ENCODE measurements around the gene CDK5RAP2. TPM values are rescaled to one million over a fixed set of nuclear protein-coding genes. Genes with fewer than 3 reads are reported as not detected.

The CDK5RAP2 gene
- polyA plus RNA-seq, 1 donor (not counting 4 experiments of a cell fraction or from before 2014, with no cell fraction given): 22.4 TPM

DNA sequence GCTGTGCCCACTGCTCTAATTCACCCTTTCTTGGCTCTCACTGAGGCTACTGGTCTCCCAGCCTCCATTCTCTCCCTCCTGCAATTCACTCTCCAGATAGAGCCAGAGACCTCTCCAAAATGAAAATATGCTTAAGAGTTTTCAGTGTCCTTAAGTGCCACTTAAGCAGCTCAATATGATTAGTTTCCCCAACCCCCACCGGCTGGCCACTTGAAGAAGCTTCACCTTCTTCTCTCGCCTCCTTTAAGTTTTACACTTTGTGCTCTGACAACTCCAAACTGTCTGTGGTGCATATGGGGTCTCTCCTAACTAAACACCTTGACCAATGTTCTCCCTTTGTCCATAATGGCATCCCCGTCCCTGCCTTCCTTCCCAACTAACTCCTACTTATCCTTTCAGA, 53.4 kb downstream of the CDK5RAP2 start:
- TF ChIP-seq, protein P1, sequence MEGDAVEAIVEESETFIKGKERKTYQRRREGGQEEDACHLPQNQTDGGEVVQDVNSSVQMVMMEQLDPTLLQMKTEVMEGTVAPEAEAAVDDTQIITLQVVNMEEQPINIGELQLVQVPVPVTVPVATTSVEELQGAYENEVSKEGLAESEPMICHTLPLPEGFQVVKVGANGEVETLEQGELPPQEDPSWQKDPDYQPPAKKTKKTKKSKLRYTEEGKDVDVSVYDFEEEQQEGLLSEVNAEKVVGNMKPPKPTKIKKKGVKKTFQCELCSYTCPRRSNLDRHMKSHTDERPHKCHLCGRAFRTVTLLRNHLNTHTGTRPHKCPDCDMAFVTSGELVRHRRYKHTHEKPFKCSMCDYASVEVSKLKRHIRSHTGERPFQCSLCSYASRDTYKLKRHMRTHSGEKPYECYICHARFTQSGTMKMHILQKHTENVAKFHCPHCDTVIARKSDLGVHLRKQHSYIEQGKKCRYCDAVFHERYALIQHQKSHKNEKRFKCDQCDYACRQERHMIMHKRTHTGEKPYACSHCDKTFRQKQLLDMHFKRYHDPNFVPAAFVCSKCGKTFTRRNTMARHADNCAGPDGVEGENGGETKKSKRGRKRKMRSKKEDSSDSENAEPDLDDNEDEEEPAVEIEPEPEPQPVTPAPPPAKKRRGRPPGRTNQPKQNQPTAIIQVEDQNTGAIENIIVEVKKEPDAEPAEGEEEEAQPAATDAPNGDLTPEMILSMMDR (optimal IDR thresholded peaks at IDR 0.05 in 1 of 3, IDR thresholded peaks at IDR 0.05 in 1 of 3, conservative IDR thresholded peaks at IDR 0.05 in 1 of 3; ENCODE audit: extremely low read depth in 1 of 3, insufficient read depth in 2 of 3, low read length in 3 of 3): no peak
- TF ChIP-seq EZH2 (IDR thresholded peaks at IDR 0.05; ENCODE audit: low read length): no peak
- FAIRE-seq: no peak
- Histone ChIP-seq H3K9ac (ENCODE audit: control insufficient read depth, extremely low read depth, insufficient read depth, low read length) (no peak overlapping the region), H3K9me1 (ENCODE audit: control insufficient read depth, extremely low read depth, insufficient read depth, low read length) (no peaks in the 10 kb centered on the region), H3K9me3 (ENCODE audit: control insufficient read depth, low read depth, low read length) (no peaks in the 10 kb centered on the region), H4K20me1 (ENCODE audit: control insufficient read depth, extremely low read depth, insufficient read depth, low read length) (no peaks in the 10 kb centered on the region), H3K79me2 (ENCODE audit: control insufficient read depth, insufficient read depth, low read length) (peaks cover 4% of the 10 kb centered on the region), H3K27me3 (ENCODE audit: control insufficient read depth, extremely low read depth, insufficient read depth, low read length) (no peaks in the 10 kb centered on the region), H3K4me1 (ENCODE audit: control insufficient read depth, extremely low read depth, insufficient read depth, low read length) (peaks cover 4% of the 10 kb centered on the region), H3K27ac (ENCODE audit: control insufficient read depth, insufficient read depth, low read length) (no peak overlapping the region), H3K36me3 (ENCODE audit: control insufficient read depth in 2 of 2, extremely low read depth in 1 of 2, insufficient read depth in 2 of 2, low read length in 2 of 2) (peaks cover 26 to 34% of the 10 kb centered on the region in 2 experiments), H3K4me3 (ENCODE audit: control insufficient read depth in 2 of 3, extremely low read depth in 1 of 3, insufficient read depth in 2 of 3, low read depth in 1 of 3, low read length in 3 of 3) (no peak overlapping the region), H2AFZ (ENCODE audit: control insufficient read depth, low read length) (no peak overlapping the region), H3K4me2 (ENCODE audit: control insufficient read depth, extremely low read depth, insufficient read depth, low read depth, low read length) (no peak overlapping the region)
- dilution Hi-C loops (cut with MboI; ENCODE audit: extremely low pct_ligation_motif_present, low sequenced_read_pairs): no loop called here
- no peak for DNase-seq (ENCODE audit: low read depth, low spot score)

DNA sequence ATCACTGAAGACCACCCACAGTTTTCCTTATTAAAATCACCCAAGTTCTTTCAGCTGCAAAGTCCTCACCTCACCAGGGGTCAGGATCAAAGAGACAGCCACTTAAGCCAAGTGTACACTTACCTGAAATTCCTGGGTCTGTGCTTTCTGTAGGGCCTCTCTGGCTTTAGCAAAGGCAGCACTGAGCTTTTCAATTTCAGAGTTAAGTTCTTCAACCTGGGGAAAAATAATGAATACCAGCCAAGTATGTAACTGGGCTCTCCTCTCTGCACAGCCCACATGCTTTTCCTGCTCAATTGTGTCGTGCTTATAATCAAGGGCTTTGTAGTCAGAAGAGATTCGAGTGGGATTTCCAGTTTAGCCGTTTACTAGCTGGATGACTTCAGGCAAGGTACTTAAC, 55.1 kb downstream of the CDK5RAP2 start:
- Histone ChIP-seq H3K36me3 (ENCODE audit: control insufficient read depth in 2 of 2, extremely low read depth in 1 of 2, insufficient read depth in 2 of 2, low read length in 2 of 2) (peaks cover 25 to 31% of the 10 kb centered on the region in 2 experiments), H3K4me3 (ENCODE audit: control insufficient read depth in 2 of 3, extremely low read depth in 1 of 3, insufficient read depth in 2 of 3, low read depth in 1 of 3, low read length in 3 of 3) (no peak overlapping the region), H3K79me2 (ENCODE audit: control insufficient read depth, insufficient read depth, low read length) (no peaks in the 10 kb centered on the region), H2AFZ (ENCODE audit: control insufficient read depth, low read length) (no peak overlapping the region), H3K4me1 (ENCODE audit: control insufficient read depth, extremely low read depth, insufficient read depth, low read length) (no peaks in the 10 kb centered on the region), H3K9me1 (ENCODE audit: control insufficient read depth, extremely low read depth, insufficient read depth, low read length) (no peaks in the 10 kb centered on the region), H3K27ac (ENCODE audit: control insufficient read depth, insufficient read depth, low read length) (no peak overlapping the region), H3K27me3 (ENCODE audit: control insufficient read depth, extremely low read depth, insufficient read depth, low read length) (no peaks in the 10 kb centered on the region), H4K20me1 (ENCODE audit: control insufficient read depth, extremely low read depth, insufficient read depth, low read length) (no peaks in the 10 kb centered on the region), H3K9ac (ENCODE audit: control insufficient read depth, extremely low read depth, insufficient read depth, low read length) (no peak overlapping the region), H3K9me3 (ENCODE audit: control insufficient read depth, low read depth, low read length) (no peaks in the 10 kb centered on the region), H3K4me2 (ENCODE audit: control insufficient read depth, extremely low read depth, insufficient read depth, low read depth, low read length) (no peak overlapping the region)
- dilution Hi-C loops (cut with MboI; ENCODE audit: extremely low pct_ligation_motif_present, low sequenced_read_pairs): no loop called here
- TF ChIP-seq, protein P1 (optimal IDR thresholded peaks at IDR 0.05 in 1 of 3, IDR thresholded peaks at IDR 0.05 in 1 of 3, conservative IDR thresholded peaks at IDR 0.05 in 1 of 3; ENCODE audit: extremely low read depth in 1 of 3, insufficient read depth in 2 of 3, low read length in 3 of 3): no peak
- no peak for TF ChIP-seq EZH2 (IDR thresholded peaks at IDR 0.05; ENCODE audit: low read length)
- FAIRE-seq: no peak
- DNase-seq (ENCODE audit: low read depth, low spot score): no peak
